ENCODE data around the gene NDUFB3.
"Not testable (repeated sequence)": the region's sequence is repeated elsewhere in the genome, so short reads cannot be mapped to it uniquely, and the experiment has no call there.

Gene NDUFB3

DNA sequence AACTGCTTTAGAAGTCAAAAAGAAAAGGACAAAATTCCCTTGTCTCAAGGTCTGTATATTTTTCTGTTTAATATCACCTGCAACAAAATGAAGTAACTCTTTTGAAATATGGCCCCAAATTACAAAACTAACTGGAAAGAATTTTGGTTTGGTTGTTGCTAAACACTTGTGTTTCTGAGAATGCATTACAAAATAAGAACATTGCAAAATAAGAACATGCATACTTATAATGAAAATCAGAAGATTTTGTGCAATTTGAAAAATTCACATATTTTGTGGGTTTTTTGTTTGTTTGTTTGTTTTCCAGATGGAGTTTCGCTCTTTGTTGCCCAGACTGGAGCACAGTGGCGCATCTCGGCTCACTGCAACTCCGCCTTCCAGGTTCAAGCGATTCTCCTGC is 21.8 kb downstream of the NDUFB3 start:
- no peak for DNase-seq

DNA sequence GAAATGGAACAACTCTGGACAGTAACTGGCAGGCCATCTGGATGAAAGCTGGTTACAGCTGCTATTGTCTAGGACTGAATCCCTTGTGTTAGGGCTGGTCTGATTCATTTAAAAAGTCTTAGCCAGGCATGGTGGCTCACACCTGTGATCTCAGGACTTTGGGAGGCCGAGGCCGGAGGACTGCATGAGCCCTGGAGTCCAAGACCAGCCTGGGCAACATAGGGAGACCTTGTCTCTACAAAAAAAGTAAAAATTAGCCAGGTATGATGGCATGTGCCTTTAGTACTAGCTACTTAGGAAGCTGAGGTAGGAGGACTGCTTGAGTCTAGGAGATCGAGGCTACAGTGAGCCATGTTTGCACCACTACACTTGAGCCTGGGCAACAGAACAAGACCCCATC is 28.7 kb downstream of the NDUFB3 start:
- DNase-seq = no peak

DNA sequence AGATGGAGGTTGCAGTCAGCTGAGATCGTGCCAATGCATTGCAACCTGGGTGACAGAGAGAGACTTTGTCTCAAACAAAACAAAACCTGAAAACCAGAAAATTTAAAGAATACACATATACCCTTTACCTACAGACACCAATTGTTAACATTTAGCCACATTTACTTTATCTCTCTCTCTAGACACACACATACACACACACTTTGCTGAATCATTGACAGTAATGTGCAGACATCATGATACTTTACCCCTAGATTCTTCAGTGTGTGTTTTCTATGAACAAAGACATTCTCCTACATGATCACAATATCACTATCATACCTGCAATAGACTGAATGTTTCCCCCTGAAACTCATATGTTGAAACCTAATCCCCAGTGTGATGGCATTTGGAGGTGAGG is 34.0 kb downstream of the NDUFB3 start:
- no peak for DNase-seq

DNA sequence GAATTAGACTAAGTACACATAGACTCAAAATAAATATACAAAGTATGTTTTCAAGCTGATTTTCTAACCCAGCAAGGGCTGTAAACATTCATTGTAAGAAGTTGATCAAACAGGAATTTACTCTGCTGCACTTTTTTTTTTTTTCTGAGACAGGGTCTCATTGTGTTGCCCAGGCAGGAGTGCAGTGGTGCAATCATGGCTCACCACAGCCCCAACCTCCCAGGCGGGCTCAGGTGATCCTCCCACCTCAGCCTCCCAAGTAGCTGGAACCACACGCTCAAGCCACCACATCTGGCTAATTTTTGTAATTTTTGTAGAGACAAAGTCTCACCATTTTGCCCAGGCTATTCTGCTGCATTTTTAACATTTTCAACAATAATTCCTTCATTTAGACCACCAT is 35.8 kb downstream of the NDUFB3 start:
- DNase-seq = no peak

DNA sequence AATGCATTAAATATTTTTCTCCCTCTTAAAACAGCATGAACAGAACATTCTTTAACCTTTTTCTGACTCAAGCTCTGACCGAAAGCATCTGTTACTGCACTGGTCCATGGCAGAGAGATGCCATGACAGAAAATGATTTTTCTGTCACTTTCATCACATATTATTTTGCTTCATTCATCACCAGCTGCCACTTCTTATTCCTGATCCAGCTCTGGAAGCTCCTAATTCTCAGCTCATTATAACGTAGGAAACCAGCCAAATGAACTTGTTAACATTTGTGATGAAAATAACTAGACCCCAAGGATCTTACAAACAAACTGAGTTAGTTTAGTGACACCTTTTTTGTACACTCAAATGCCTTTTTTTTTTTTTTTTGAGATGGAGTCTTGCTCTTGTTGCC is 36.5 kb downstream of the NDUFB3 start:
- DNase-seq = no peak

DNA sequence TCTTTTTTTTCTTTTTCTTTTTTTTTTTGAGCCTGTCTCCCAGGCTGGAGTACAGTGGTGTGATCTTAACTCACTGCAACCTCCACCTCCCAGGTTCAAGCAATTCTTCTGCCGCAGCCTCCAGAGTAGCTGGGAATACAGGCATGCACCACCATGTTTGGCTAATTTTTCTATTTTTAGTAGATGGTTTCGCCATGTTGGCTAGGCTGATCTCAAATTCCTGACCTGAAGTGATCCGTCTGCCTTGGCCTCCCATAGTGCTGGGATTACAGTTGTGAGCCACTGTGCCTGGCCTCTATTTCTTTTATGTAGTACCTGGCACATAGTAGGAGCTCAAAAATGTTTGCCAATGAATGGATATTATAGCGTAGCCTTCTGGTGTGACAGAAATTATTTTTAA is 37.4 kb downstream of the NDUFB3 start:
- no peak for DNase-seq

DNA sequence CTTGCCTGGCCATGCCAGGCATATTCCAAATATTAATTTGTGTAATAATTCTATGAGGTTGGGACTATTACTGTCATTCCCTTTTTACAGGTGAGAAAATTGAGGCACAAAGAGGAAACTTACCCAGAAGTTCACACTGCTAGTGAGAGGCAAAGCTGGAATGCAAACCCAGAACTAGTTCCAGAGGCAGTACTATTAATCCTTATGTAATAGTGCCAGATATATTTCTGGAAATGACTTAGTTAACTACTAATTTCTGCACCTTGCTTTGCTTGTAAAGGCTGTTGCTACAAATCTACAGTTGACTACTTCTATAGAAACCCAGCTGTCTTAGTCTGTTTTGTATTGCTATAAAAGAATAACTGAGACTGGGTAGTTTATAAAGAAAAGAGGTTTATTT is 38.8 kb downstream of the NDUFB3 start:
- no peak for DNase-seq

DNA sequence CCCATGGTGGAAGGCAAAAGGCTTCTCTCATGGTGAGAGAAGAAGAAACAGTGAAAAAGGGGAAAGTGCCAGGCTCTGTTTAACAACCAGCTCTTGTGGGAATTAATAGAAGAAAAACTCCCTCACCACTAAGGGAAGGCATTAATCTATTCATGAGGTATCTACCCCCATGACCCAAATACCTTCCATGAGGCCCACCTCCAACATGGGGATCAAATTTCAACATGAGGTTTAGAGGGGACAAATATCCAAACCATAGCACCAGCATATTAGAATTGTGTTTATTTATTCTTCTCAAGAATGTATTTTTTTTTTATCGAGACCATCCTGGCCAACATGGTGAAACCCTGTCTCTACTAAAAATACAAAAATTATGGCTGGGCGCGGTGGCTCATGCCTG is 39.3 kb downstream of the NDUFB3 start:
- DNase-seq = no peak

DNA sequence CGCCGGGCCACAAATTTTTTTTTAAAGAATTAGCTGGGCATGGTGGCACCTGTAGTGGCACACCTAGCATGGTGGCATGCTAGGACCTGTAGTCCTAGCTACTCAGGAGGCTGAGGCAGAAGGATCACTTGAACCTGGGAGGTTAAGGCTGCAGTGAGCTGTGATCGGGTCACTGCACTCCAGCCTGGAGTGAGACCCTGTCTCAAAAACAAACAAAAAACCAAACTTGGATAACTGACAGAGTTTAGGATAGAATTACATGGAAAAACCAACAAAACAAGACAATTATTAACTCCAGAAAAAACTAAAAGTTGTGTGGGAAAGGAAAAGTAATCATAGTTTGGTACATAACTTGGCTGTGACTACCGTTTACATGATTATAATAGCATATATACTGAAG is 42.5 kb downstream of the NDUFB3 start:
- no peak for DNase-seq

DNA sequence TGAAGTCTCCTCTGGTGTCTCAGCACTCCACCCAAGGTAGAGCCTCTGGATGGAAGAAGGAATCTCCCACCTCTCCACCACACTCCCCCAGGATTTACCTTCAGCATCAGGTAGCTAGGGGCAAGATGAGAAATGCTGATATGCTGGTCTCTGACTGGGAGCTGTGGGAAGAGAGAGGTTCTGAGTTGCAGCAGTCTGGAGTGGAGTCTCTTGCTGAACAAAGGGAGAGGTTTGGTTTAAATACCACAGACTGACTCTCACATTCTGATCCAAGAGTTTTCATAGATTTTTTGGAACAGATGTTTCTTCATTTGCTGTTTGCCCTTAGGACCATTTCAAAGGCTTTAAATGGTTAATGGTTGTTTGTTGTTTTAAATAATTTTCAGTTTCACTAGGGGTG is 43.0 kb downstream of the NDUFB3 start:
- DNase-seq = peak; percentile 32

DNA sequence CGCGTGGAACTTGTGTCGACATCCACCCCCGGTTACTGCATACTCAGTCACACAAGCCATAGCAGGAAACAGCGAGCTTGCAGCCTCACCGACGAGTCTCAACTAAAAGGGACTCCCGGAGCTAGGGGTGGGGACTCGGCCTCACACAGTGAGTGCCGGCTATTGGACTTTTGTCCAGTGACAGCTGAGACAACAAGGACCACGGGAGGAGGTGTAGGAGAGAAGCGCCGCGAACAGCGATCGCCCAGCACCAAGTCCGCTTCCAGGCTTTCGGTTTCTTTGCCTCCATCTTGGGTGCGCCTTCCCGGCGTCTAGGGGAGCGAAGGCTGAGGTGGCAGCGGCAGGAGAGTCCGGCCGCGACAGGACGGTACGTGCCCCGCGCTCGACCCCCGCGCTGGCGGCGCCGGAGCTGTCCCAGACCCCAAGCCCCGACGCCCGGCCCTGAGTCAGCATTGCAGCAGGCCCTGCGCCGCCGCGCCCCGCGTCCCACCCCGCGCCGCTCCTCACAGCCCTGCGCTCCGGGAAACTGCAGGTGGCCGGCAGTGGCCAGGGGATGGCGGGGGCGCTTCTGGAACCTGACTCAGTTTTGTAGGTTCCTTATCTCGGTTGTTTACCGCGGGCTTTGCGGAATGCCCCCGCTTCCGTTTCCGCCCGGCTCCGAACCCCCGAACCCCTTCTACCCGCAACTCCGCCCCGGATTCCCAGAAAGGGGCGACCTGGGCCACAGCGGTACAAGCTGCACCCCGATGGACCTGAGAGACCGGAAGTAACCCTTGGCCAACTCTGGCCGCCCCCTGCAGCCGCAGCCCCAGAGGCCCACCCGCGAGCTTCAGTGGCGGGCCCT is 44.5 kb downstream of the NDUFB3 start, which contains the start of gene CFLAR:
TSS of gene CFLAR (plus strand) at position 50 of the 844 bp plus-strand sequence. CDS start 13,702 bp downstream, outside the sequence.
- peak; percentile 93 for DNase-seq

DNA sequence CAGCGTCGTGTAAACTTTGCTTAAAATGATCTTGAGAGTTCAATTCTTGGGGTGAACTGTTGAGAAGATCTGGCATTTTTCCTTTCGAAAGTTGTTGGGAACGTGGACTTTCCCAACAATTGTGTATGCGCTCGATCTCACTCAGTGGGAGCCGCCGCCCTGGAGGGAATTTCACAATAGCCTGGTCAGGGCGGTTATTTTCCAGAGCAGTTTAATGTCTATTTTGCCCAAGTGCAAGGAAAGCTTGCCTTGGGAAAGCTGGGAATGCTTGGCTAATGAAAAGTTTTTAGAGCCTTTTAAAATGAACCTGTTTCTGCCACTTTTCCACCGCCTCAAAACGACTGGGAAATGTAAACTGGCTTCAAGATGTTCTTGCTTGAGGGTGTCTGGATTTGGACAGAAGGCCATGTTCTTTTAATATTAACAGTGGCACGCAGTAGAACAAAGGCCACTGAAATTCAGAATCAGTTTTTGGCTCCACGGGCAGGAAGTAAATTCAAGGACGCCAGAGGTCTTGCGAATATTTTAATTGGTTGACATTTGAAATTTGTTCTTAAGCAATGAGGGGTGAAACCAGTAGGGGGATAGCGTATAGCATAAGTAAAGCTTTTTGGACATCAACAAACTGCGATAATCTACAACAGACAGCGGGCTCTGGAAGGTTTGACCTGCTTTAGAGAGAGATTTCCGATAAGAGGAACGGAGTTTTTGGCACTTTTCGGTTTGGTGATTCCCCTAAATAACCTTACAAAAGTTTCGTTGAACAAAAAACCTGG is 45.3 kb downstream of the NDUFB3 start:
- DNase-seq = peak; percentile 74

DNA sequence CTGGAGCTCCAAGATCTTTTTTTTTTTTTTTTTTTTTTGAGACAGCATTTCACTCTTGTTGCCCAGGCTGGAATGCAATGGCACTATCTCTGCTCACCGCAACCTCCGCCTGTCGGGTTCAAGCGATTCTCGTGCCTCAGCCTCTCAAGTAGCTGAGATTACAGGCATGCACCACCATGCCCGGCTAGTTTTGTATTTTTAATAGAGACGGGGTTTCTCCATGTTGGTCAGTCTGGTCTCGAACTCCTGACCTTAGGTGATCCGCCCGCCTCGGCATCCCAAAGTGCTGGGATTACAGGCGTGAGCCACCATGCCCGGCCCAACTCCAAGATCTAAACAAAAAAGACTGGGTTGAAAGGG is 45.9 kb downstream of the NDUFB3 start:
- DNase-seq = not testable (repeated sequence)

DNA sequence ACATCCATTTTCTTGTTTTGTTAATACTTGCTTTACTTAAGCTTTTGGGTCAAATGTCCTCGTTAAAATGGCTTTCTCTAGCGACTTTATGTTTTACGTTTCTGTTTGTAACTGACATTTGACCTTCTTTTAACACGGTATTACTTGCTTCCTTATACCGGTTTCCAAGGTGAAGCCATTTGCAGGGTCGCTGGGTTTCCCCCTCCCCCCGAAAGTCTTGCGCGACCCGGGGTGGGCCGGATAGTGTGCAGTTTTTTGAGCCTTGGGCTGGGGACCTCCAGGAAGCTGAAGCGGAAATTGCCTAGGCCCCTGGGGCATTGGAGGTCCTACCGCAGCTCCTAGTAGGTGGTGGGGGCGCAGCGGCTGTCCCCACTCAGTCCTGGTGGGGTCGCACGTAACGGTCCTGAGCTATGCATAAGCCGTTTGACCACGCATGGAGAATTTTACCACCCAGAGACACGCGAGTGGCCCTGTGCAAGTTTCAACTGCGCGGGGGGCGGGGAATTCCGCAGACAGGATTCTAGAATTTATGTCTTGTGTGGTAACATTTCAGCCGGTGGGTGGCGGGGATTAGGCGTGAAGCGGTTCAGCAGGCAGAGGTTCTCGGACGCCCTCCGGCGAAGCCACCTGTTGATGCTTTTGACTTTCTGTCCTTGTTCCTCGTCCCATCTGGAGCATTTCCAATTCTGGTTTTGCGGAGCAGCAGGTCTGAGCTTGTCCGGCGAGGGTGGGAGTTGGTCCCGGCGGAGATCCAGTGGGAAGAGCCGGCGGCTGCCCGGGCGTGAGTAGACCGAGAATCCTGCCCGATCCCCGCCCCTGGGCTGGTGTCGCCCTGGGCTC is 46.5 kb downstream of the NDUFB3 start:
- DNase-seq = peak; percentile 60

DNA sequence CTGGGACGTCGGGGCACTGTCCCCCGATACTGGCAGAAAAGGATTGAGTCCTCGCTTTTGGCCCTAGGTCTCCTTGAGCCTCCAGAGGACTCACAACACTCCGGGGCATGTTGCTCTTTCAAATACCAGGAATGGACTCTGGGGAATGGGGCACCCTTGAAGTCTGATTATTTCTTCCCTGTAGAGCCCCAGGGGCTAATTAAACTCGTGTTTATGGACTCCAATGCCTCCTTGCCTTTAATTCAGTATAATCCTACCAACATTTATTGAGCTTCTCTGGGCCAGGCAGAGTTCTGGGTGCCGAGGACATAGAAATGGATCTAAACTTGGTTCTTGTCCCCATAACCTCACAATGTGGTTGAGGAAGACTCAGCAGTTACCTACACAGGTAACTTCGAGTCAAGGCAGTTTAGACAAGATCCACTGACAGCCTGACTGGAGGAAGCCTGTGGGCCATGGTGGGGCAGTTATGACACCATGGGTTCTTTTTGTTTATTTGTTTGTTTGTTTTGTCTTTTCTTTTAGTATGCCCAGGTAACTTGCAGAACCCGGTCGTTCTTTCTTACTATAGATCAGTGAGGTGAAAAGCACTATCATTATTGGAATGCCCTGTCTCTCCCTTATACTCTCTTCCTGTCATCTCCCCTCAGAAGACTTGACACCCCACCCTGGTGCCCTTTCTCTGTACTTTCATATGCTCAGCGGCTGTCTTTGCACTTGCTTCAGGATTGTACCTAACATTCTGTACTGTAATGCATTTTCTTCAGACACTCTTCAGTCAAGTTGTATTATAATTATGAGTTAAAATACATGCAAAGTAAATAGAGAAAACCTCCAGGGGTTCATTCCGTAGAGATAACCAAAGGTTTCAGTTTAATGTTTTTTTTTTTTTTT is 47.4 kb downstream of the NDUFB3 start:
- DNase-seq = peak; percentile 52

DNA sequence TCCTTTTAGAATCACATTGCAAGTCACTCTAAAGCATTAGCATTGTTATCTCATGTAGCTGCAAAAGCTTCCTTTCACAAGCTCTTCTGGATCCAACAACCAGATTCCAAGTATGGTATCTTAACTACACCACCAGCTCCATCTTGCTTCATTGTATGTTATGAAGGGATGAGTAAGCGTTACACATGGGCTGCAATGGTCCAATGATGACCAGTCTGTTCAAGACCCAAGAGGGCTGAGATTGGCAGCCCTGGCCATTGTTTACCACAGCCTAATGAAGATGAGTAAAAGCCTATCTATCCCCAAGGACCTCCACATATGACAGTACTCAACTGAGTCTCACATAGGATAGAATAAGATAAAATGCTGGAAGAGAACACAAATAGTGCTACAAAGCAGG is 50.5 kb downstream of the NDUFB3 start:
- DNase-seq = no peak

DNA sequence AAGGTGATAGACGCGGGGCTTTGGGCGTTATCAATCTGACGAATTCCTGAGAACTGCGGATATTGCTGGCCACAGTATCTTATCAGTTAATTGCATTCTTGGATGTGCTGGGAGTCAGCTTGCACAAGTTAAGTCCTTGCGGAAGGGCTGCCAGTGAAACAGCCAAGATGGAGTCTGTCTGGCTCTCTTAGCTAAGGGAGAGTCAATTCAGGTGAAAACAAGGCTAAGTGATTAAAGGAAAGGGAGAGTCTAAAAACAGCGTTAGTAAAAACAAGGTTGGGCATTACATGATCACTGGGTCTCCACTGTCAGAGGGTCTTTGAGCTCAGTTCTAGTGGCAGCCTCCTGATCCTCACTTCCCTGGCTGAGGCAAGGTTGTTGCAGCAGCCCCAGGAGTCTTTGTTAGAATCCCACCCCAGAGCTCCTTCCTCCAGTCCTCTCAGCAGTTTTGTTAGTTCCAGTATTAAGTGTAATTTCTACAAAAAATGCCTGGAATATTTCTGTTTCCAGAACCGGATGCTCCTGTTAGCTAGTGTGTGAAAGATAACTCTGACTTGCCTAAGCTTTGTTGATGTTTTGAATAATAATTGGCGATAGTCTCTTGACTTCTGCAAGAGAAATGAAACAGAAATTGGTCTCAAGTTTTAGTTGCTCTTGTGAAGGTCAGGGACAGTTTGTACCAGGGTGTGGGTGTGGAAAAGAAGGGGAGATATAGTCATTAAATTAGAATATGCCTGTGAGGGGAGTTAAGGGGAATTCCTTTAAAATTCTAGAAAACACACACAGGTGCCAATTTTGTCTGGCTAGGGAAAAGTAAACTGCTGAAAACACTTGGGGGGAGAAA is 54.7 kb downstream of the NDUFB3 start:
- DNase-seq = no peak

DNA sequence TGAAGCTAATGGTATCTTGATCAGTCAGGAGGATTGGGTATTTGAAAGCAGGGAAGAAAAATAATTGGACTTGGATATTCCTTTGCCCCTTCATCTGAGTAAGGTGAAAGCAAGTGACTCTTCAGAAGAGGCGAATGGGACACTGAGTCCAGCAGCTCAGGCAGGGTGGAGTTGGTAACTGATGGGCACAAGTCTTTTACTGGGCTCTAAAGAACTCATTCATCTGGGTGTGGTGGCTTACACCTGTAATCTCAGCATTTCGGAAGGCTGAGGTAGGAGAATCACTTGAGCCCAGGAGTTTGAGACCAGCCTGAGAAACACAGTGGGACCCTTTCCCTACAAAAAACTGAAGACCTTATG is 55.3 kb downstream of the NDUFB3 start:
- DNase-seq = no peak

DNA sequence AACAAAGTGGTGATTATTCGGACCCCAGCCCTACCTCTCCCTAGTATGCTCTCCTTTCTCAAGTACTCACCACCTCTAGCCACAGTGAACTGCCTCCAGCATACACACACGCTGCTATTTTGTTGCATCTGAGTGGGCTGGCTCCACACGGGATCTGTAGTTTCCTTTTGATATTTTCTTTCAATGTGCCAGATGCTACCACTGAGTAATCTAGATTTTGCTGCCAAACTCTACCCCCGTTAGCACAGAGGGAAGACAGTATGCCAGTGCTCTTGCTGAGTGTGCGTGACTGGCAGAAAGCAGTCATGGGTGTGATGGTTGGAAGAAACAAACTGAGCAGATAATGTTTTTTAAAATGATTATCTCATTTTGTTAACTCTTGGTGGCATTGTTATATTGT is 55.8 kb downstream of the NDUFB3 start:
- DNase-seq = no peak

DNA sequence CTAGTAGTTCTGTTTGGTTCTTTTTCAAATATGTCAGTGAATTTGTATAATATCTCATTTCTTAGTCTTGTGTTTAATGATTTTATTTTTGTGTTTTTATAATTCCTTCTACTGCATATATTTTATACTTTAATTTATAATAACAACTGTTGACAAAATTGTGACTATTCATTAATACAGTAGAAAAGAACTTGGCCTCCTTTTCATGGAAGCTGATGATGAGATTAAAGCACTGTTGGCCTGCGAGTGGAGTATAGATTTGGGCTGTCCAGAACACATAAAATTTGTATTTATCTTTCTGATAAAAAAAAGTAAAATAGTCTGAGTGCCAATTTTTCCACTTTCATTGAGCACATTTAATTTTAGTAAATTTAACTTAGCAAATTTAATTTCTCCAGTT is 56.2 kb downstream of the NDUFB3 start:
- DNase-seq = no peak

DNA sequence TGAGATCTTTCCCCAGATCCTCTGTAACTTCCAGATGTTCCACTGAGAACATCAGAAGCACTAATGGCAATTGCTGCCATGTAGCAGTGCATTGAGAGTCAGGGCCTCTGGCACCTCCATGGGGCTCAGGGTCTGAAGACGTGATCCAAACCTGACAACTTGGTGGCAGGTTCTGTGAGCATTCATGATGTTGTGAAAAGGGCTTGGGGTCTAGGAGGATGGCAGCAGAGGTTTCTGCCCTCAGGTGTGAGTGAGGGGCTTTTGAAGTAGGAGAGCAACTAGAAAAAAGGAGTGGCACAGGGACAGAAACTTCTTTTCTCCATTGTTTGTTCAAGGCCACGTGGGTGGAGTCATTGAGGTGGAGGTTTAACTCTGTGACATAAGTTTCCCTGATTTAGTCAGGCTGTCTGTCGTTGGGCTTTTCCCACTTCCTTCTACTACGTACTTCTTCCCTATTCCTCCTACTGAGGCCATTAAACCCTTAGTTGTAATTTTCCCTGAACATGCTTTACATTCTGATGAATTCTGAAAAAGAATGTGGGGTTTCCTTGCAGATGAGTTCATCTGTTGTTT is 57.2 kb downstream of the NDUFB3 start:
- peak; percentile 21 for DNase-seq

All from DMS53 (cell line).